CD4-positive, alpha-beta T cell treated with Interleukin-6 for 4 hours (primary cell): Measurements from ENCODE around the gene IGF2BP3.
"Not testable (repeated sequence)": the region's sequence is repeated elsewhere in the genome, so short reads cannot be mapped to it uniquely, and the experiment has no call there.

Experiments used
- DNase-seq: peaks from one replicate; pipeline ENCODE4 v3.0.0-alpha.2; 2020; ENCODE audit warnings: mixed read lengths

IGF2BP3 gene

DNA sequence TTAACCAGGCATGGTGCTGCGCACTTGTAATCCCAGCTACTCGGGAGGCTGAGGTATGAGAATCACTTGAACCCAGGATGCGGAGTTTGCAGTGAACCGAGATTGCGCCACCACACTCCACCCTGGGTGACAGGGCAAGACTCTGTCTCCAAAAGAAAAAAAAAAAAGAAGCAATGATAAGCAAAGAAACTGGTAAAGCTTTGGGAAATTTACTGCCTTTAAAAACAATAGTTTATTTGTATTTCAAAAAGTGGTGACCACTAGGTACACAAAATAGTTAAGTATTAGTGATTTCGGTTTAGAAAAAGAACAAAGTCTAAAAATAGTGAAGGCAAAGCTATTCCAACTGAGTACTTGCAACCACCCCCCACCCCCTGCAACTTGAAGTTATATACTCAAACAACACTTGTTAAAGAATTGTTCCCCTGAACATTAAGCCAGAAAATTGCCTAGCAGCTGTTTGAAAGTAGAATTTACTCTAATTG lies 133.4 kb downstream of the IGF2BP3 start:
- no peak for DNase-seq

DNA sequence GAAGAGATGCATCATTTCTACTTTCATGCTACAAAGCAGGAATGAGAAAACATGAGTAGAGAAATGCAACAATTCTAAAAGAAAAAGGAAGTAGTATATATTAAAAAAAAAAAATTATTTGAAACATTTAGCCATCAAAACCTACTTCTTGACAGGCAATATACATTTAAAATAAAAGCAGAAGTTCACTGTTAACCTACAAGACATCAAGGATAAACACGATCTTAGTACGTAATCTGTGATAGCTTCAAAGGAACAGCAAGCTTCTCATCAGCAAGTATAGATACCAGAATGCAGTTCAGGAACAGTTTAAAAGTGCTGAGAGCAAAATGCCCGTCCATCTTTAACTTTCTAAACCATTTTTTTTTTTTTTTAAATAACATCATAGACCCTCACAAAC lies 134.2 kb downstream of the IGF2BP3 start:
- no peak for DNase-seq

DNA sequence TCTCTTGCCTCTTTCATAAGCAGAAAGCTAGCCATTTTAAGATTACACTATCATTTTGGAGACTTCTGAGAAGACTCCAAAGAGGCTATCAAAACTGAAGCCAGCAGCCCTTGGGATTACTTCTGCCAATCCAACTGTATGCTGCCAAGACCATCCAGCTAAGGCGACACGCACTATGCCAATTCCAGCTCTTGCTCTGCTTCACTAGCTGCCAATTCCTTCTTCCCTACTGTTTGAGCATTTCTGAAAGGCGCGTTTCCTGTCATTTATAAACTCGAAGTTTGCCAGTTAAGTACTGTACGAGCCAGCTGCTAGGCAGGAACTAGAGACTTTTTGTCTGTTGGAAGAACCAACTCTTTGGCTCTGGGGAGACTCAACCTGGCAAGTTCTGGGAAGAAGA lies 134.7 kb downstream of the IGF2BP3 start:
- no peak for DNase-seq

DNA sequence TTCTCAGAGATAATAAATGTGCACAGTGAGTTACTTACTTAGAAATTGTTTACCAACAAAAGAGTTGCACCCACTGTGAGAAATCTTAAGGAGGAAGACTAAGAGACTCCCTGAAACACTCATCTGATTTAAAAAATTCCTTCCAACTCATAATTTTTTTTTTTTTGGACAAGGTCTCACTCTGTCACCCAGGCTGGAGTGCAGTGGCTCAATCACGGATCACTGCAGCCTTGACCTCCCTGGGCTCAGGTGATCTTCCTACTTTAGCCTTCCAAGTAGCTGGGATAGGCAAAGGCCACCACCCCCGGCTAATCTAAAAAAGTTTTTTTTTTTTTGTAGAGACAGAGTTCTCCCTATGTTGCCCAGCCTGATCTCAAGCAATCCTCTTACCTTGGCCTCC lies 135.2 kb downstream of the IGF2BP3 start:
- DNase-seq = no peak

DNA sequence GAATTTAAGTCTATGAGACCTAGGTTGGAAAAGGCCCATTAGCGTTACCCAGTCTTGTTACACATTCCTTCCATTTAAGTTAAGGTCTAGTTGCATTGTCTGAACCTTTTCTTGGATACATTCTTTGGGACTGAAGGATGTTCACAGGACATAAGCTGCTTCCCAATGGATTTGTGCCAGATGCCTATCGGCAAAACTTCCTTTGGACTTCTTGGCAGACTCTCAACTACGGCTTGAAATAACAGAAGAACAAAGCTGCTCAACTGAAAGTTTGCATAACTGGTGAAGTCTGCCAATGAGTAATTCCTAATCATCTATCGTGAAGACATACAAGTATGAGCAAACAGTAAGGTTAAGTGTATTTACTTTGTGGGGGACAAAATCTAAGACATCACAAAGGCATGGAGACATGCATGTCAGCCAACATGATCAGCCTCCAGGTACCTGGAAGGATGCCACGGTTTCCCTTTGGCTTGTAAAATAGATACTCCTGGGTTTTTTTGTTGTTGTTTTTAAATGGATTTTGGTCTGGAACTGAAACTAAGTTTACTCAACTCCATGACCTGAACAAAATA lies 135.7 kb downstream of the IGF2BP3 start:
- DNase-seq = no peak

DNA sequence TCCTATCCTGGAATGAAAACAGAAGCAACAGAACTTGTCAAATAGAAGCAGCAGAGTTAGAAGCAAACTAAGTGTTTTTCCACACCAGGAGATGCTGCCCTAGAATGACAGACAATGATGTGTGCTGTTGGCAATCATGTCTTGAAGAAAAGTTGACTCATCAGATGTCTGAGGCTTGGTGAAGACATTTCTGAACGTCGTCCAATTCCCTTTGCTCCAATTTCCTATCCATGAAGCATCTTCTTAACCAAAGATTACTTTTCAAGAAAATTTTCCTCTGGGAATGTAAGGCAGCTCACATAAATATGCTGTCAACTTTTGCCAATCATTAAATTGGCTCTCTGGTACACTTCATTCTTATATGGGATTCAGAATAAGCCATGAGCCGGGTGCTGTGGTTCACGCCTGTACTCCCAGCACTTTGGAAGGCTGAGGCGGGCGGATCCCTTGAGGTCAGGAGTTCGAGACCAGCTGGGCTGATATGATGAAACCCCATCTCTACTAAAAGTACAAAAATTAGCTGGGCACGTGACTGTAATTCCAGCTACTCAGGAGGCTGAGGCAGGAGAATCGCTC lies 136.5 kb downstream of the IGF2BP3 start:
- no peak for DNase-seq

DNA sequence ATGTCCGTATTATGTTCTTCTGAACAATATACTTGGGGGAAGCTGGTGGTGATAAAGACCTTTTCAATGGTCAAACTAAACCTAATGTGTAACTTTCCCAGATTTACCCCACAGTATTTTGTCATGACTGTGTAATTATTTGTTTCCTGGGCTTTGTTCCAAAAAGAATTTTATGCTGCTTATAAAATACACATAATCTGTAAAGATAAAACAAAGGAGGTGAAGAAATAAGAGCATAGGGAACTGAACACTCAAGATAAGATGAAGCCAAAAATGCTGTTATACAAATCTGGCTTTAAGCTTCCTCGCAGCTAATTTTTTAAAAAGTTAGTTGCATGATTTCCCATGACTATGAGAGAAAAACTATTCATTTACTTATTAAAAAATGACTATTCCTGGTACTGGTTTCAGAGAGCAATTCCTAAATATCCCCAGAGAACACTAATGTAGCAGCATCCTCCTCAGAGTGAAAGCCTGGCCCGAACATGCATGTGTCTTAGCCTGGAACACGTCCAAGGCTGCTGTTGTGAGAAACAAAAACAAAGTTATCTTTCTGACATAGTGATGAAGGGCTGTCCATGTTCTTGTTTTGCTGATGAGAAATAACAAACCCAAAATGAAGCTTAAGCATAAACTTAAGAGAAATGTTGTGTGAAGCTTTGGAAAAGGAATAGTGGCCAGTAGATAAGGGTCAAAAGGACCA lies 137.2 kb downstream of the IGF2BP3 start:
- no peak for DNase-seq

DNA sequence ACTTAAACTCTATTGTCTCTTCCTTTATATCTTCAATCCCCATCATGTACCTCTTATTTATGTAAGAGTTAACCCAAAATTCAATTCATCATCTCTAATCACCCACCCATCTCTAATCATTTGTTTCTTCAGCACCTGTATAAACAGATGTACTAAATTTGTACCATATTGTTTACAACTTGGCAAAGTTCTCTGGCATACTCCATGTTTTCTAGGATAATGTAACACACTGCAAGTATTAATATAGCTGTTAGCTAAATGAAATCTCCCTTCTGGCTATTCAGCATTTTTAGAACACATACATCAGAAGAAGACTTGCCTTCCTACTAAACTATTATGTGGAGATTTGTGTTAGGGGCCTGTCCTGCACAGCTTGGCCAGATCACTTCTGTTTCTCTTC lies 138.1 kb downstream of the IGF2BP3 start:
- DNase-seq = no peak

DNA sequence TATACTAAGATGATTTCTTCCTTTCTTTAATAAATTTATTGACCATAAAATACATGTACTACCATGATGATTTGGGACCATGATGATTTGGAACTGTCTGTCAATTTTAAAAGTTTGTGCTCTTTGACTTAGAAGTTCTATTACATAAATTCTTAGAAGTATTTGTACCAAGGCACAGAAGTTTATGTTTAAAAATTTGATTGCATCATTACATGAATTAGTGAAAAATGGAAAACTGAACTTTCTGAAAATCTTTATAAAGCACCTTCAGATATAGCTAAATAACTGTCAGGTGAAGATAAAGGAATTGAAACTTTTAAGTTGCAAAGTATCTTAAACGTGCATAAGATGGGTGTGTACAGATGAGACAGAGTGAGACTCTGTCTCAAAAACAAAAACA lies 139.2 kb downstream of the IGF2BP3 start:
- no peak for DNase-seq

DNA sequence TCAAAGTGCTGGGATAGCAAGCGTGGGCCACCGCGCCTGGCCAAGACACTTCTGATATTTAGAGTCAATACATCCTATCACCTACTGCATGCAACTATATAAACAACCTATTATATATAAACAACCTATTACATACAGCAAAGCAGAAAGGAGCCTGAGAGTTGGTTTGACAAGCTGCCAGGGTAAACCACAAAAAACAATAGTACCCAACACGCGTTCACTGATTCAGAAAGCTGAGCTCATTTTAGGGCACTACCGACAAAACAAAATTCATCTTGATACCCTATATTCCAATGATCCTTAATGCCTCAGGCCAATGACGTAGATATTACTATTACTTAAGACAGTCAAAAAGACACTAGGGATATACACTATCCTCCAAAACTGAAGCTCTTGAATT lies 154.9 kb downstream of the IGF2BP3 start:
- DNase-seq = no peak

DNA sequence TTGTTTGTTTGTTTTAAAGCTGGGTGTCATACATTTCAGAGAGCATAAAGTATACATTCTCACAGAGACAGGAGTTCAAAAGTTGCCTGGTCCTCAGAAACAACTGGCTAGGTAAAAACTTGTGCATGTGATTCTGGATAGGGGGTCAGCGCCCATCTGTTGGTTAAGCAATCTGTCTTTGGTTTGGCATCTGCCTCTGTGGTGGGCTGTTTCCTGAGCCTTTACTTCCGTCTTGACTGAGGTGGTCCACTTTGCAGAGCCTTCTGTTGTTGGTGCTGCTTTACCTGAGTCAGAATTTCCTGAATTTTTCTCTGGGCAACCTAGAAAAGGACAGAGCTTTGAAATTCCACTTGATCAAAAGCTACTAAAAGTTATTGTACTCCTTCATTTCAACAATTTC lies 158.2 kb downstream of the IGF2BP3 start:
- not testable (repeated sequence) for DNase-seq

DNA sequence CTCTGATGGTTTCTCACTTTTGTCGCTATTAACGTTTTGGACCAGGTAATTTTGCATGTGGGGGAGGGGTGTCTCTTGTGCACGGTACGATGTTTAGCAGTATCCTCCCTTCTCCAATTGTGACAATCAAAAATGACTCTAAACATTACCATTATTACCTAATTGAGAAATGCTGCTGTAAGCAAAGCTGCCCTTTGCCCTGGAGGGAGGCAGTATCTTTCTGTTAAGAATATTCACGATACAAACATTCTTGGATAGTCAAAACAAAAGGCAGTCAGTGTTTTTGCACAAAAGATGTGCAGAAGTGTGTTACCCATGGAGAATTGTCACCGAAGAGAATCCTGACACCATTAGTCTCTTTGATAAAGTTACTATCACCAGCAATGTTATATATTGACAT lies 161.5 kb downstream of the IGF2BP3 start:
- DNase-seq = no peak

DNA sequence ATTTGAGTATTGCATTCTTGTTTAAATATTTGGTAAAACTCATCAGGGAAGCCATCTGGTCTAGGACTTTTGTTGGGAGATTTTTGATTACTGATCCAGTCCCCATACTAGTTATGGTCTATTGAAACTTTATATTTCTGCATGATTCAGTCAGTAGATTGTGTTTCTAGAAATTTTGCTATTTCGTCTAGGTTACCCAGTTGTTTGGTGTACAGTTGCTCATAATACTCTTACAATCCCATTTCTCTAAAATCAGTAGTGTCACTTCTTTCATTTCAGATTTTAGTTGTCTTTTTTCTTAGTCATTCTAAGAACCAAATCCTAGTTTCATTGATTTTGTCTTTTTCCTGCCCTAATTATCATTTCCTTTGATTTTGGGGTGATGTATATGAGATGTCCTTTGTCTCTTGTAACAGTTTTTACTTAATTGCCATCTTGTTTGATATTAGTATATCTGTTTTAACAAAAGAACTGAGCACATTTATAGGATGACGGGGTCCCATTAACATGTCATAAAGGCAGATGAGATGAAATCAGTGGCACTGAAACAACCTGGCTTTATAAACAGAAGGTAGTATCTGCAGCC lies 163.3 kb downstream of the IGF2BP3 start:
- DNase-seq = no peak

DNA sequence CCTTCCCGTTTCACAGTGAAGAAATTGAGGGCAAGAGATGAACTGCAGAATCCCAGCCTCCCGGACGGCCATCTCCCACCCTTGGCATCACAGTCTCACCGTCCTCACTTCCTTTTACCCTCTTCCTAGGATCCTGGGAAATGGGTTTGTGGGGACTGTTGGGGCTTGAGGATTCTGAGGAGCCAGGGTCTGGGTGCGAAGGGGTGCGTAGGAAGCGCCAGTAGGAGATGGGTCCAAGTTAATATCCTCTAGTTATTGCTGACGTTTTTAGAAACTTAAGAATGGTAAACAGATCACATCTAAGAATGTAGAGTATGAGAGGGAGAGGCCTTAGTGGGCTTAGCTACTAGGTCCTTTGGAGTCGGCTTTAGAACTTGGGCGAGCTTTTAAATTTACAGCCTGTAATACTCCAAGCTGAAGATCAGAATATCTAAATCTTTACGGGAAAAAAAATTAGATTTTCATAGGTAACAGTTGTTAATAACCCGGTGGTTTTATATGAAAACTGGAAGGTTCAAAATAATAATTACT lies 170.5 kb downstream of the IGF2BP3 start:
- DNase-seq = no peak

DNA sequence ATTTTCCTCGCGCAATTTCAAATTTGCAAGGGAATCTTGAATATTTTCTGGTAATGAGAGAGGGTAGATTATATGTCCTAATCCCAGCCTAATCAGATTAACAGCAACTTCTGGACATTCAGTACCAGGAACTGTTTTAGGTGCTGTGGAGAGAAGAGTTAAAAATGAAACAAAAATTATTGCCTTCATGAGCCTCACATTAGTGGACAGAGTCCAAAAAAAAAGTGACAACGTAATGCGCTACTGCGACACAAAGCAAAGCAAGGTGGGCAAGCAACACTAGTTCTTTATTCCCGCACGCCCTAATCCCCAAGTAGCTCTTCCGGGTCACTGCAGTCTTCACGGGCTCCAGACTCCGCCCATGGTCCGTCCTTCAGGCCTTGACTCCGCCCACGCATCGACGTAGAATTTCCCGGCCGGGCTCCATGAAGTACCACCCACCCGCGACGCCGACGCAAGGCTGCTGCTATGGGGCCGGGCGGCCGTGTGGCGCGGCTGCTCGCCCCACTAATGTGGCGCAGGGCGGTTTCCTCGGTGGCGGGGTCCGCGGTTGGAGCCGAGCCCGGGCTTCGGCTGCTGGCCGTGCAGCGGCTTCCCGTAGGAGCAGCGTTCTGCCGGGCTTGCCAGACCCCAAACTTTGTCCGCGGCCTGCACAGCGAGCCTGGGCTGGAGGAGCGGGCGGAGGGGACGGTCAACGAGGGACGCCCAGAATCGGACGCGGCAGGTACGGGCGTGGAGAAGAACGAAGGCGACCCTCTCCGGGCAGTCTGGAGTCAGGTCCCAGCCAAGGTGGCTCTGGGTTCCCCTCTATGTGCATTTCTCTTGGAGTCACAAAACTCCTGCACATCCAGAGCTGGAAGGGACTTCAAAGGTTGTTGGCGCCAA lies 171.2 kb downstream of the IGF2BP3 start, which contains the start of gene MALSU1:
Gene MALSU1 (plus strand): TSS at position 455 of the 885 bp plus-strand sequence. CDS start 14 bp downstream, at position 469.
- DNase-seq = peak; percentile 98

DNA sequence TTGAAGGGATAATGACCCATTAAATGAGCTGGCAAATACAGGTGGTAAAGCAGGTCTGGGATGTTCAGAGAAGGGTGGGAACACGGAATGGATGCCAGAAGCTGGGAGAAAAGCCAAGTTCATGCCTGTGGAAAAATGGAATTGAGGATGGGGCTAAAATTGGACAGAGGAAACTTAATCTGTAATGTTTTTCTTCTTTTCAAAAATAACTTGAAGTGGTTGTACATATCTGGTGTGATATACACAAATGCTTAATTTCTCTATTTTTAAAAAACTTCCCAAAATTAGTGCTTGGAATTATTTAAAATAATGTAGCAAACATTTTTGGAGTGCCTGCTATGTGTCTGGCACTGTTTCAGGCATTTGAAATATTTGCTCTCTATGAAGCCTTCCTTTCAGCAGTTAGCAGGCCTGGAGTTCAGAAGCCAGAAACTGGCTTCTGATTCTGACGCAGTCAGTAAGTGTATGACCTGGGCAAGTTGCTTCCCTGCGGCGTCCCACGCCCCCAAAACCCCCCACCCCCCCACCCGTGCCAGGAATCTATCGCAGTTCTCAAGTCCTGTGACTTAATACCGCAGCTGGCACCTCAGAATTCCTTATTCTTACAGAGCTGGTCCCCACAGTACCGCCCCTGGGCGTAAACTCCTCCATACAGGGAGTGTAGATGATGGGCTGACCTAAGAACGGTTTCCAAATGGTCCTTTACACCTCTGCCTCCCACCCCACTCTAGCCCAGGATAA lies 172.0 kb downstream of the IGF2BP3 start:
- no peak for DNase-seq

DNA sequence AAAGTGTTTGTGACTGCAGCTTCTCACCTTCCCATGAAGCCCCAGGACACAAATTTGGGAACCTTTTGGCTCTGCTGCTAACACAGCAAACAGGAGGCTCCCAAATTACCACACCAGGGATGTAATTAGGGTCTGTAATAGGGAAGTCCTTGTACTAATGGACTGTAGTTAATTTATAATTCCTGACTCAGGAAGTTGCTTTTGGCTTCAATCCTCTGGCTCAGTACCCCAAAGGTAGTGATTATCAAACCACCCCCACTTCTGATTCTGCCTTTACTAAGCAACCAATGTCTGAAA lies 174.9 kb downstream of the IGF2BP3 start:
- DNase-seq = no peak

DNA sequence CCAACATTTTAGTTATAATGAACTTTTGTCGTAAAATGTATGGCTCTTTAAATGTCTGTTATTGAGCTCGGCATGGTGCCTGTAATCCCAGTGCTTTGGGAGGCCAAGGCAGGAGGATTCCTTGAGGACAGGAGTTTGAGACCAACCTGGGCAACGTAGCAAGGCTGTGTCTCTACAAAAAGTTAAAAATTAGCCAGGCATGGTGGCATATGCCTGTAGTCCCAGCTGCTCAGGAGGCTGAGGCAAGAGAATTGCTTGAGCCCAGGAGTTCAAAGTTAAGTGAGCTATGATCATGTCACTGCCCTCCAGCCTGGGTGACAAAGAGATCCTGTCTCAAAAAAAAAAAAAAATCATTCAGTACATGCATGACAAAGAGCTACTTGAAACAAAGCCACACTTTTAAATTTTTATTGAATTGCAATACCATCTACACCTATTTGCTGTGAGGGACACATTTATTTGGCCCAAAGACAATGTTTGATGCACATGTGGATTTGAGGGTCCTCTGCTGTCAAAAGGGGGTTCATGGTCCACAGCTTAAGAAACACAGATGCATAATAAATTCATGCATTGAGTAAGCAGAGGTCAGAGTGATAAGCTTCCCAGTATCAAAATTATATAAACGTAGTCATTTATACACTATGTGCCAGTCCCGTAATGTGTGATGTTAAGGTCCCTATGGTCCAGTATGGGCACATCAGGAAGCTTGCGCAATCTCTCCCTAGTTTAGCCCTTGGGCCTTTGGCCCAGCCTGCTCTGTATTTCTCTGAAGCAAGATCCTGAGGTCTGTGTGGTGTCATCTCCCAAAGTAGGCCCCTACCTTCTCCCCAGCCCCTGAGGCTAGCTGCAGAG lies 175.5 kb downstream of the IGF2BP3 start:
- DNase-seq = no peak

DNA sequence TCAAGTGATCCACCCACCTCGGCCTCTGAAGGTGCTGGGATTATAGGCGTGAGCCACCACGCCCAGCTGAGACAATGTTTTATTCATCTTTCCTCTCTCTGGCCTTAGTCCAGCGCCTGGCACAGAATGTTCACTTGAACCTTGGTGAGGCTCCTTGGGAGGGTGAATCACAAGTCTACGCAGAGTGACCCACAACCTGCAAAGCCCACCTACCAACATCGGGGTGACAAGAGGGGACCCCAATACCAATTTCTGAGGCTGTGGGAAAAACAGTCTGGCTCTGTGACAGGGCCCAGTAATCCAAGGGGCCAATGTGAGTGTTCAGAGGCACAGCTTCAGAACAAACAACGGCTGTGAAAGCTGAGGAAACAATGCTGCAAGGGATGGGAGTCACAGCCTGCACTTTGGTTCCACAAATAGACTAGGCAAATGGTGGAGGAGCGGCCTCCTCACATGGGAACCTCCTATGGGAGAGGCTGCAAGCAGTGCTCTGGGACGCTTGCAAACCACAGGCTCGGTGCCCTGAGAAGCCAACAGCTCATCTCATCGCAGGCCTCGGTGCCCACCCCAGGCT lies 176.7 kb downstream of the IGF2BP3 start:
- DNase-seq = no peak

DNA sequence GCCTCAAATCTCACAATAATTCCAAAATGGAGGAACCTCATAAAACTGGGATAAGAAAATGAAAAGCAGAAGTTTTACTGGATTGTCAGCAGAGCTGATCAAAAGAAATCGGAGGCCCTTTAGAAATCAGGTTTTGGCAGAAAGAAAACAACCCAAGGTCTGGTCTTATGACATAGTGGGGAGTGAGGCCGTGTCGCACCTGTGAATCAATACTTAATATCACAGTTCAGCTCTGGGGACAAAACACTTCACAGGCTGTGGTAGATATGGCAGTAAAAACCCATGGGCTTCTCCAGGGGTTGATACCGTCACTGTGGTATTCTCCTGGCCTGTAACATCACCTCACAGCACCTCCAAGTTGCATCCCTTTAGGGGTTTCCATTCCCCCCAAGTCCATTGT lies 177.7 kb downstream of the IGF2BP3 start:
- no peak for DNase-seq
